ENCODE data around the gene SYNM.

SYNM gene

DNA sequence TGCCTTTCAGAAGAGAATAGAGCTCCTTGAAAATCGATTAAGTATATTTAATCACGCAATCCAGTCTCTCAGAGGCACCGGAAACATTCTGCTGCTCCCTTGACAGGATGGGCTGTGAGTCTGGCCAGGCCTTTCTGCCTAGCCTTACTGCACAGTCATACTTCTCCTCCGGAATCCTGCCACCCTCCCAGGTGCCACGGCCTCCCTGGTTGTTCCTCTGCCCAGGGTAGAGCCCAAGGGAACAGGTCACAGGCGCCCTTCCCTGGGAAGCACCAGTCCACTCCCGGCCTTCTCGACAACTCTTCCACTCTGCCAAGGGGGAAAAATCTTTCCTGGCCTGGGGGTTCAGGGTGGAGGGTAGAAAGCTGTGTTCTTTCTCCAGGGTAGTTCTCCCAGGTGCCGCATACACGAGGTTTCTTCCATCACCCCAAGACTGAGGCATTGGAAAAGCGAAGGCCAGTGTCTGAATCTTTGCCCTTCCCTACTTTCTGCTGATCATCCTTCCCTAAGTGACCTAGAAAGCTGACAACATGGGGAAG lies 17.4 kb upstream of the SYNM start:
- DNase-seq: no peak

DNA sequence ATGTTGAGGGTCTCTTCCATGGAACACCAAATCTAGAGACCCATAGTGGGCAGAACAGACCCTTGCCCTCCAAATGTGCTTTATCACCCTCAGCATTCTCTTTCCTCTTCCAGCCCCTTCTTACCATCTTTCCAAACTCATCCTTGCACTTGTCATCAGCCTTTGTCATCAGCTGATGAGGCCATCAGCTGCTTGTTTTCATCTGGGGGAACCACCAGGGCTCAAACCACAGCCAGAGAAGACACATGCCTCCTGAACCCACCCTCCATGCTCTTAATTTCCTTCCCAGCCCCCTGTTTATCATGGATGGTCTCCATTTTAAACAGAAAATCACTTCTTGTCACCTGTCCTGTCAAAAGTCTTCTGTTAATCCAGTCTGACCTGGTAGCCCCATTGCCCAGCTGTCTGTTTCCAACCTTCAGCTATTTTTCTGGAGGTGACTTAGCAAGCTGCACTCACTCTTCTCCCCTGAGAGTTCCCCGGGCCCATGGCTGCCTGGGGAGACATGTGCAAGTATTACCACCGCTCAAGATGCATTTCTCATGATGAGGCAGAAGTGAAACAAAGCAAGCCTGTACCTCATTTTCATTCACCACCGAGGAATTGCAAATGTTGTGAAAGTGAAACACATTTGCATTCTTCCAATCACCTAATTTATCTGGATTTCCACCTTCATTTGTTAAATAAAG lies 14.7 kb upstream of the SYNM start:
- DNase-seq: no peak

DNA sequence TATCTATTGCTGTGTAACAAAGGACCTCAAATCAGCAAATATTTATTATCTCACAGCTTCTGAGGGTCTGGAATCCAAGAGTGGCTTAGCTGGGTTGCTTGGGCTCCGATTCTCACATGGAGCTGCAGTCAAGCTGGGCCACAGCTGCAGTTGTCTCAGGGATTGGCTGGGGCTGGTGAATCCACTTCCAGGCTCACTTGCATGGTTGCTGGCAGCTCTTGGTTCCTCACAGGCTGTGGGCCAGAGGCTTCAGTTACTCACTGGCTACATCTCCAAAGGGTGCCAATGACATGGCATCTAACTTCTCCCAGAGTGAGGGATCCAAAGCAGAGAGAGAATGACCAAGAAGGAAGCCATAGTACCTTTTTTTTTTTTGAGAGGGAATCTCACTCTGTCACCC lies 13.9 kb upstream of the SYNM start:
- DNase-seq: no peak

GRCh38 chr15:99092554-99093172 lies 12.2 kb upstream of the SYNM start:
- DNase-seq: no peak

DNA sequence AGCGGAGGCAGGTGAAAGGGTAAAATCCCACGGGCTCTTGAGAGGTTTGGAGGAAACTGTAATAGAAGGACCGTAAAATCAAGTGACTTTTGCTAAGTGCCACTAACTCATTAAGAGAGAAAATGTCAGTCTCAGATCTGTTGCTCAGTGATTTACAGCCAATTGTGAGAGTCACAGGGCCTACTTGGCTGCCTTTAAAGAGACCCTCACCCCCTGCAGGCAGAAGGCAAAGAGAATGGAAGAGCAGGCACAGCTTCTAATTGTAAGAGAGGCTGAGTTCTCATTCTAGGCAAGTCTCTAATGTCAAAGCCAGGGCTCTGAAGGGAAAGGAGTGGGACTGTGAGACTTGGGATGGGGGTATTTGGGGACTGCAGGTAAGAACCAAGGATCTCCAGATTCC lies 9.3 kb upstream of the SYNM start:
- no peak for DNase-seq

GRCh38 chr15:99096173-99096893 lies 8.5 kb upstream of the SYNM start:
- no peak for DNase-seq

GRCh38 chr15:99096894-99097426 lies 7.9 kb upstream of the SYNM start:
- DNase-seq: no peak

GRCh38 chr15:99097441-99098410 lies 7.2 kb upstream of the SYNM start:
- DNase-seq: no peak

DNA sequence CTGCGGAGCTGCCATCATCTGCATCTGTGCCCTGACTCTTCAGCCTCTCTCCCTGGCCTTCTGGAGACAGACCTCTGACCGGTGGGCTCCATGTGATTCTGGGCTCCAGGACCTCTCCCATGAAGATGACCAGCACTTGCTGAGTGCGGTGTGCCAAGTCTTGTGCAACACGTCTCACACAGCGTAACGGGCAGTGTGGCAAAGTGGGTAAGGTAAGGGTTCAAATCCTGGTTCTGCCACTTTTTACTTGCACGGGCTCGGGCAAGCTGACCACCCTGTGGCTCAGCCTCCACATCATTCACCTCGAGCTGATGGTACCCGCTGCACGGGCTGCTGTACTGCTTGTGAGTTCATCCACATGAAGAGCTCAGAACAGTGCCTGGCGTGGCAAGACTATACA lies 6.5 kb upstream of the SYNM start:
- no peak for DNase-seq

GRCh38 chr15:99098991-99099390 lies 5.9 kb upstream of the SYNM start:
- no peak for DNase-seq

DNA sequence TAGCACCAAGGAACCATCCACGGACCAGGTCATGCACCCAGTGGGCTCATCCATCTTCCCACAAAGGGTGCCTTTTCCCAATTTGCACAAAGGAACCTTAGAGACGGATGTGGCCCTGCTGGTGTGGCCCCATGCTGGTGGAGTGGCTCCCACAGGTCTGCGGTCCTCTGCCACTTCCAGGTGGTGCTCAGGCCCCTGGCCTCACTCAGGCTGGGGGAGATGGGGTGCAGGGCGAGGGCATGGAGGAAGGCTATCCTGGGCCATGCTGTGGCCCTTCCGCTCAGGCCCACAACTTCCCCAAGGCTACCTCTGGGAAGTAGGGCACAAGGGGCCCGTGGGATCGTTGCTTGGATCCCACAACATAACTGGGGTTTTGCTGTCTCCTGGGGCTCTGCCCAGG lies 5.2 kb upstream of the SYNM start:
- DNase-seq: no peak

DNA sequence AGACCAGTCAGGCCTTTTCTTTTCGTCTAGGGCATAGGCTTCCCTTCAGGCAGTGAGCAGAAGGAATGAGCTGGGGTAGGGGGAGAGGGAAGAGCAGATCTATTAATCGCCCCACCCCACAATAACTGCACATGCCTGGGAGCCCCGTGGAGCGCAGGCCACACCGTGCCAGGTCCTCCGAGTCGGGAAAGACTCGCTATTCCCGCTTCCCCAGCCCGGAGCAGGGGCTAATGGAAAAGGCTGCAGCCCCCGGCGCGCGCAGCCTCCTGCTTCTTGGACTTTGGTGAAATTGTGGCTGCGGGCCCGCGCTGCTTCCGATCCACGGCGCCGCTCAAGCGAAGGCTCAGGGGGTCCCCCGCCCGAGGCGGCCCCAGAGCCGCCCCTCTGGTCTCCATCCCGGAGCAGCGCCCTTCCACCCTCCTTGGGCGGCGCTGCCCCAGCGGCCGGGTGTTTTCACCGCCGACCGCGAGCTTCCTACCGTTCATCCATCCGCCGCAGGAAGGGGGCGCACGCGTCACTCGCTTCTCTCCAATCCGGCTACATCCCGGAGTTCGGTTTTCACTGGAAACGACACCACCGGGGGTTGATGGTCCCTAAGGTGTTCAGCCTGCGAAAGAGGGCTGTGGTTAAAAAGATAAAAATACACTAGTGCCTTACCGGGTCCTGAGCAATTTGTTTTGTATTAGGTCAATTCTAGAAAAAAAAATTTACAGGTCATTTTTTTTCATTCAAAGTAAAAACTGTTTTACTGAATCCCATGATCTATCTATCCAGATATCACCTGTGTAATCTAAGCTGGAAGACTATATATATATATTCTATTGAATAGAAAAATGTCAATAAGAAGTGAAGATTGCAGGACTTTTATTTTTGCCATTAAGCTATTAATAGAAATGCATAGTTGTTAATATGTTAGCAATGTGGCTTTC lies 4.4 kb upstream of the SYNM start:
- peak; percentile 27 for DNase-seq

- no peak for DNase-seq
These were observed 3.4 kb upstream of the SYNM start for GRCh38 chr15:99101501-99101900.

GRCh38 chr15:99102332-99103235 lies 2.3 kb upstream of the SYNM start:
- no peak for DNase-seq

- DNase-seq: no peak
These were observed 1.6 kb upstream of the SYNM start for GRCh38 chr15:99103279-99103678.

DNA sequence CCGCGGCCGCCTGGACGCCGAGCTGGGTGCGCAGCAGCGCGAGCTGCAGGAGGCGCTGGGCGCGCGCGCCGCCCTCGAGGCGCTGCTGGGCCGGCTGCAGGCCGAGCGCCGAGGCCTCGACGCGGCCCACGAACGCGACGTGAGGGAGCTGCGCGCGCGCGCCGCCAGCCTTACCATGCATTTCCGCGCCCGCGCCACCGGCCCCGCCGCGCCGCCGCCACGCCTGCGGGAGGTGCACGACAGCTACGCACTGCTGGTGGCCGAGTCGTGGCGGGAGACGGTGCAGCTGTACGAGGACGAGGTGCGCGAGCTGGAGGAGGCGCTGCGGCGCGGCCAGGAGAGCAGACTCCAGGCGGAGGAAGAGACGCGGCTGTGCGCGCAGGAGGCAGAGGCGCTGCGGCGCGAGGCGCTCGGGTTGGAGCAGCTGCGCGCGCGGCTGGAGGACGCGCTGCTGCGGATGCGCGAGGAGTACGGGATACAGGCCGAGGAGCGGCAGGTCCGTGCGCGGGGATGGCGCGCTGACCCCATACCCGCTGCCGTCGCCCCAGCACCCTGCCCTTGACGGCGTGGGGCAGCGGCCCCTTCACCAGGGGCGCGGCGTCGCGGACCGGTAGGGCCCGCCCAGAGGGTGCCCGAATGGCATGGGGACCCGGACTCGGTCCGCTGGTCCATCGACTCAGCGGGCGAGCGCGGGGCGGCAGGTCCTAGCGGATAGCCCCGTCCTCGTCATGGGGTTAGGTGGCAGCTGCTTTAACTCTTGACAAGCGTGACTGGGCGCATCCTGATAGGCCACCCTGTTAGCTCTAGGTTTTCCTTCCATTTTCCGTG lies 848 bp downstream of the SYNM start:
- no peak for DNase-seq

- DNase-seq: no peak
These were observed 1.7 kb downstream of the SYNM start for GRCh38 chr15:99106417-99107220.

DNA sequence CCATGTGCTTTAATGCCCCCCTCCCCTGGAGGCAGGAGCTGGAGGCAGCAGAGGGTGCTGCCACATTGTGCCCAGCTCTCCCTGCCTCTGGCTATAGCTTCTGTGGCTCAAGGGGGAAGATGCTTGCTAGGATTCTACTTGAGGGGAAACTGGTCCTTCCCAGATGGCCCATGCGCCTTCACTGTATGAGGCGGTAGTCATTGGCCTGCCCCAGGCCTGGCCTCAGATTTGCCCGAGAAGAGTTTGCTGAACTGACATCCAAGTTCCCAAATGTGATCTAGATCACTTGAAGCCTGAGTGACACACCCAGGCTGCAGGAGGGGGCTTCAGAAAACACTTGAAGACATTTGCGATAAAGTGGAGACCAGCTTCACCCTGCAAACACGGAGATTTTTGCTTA lies 4.1 kb downstream of the SYNM start:
- no peak for DNase-seq
